Mammary epithelial cell (primary cell): Measurements from ENCODE around the gene KCNG4.

ENCODE experiments used
- CTCF ChIP-seq, 2 donors: IDR thresholded peaks in 1 of 2; conservative IDR thresholded peaks in 1 of 2; 2 replicates each; pipeline ENCODE4 v1.5.1; 2011 to 2012; ENCODE audit warnings: inconsistent platforms in 2 of 2, low read length in 2 of 2, mild to moderate bottlenecking in 2 of 2, control low read depth in 1 of 2, low read depth in 1 of 2; ENCODE audit not compliant: insufficient read depth in 1 of 2; ENCODE audit errors: extremely low read depth in 1 of 2
- EZH2 ChIP-seq: IDR thresholded peaks from 2 replicates; pipeline ENCODE4 v1.6.1; 2012; ENCODE audit warnings: low read length, inconsistent platforms, borderline replicate concordance

- no peak for TF ChIP-seq CTCF (conservative IDR thresholded peaks at IDR 0.05 in 1 of 2, IDR thresholded peaks at IDR 0.05 in 1 of 2; ENCODE audit: extremely low read depth in 1 of 2, insufficient read depth in 1 of 2, low read depth in 1 of 2, low read length in 2 of 2)
- no peak for TF ChIP-seq EZH2
These were observed 56.3 kb downstream of the KCNG4 start for GRCh38 chr16:84183572-84183875.
